Activated naive CD4-positive, alpha-beta T cell treated with anti-CD3 and anti-CD28 coated beads, Interleukin-2, amount 50 U/mL, for 24 hours (primary cell): Measurements from ENCODE around the gene GTF2A1L.

Source experiments
- H3K27ac Mint-ChIP-seq: one replicate; pipeline ENCODE4 v1.8.0; 2021; ENCODE audit warnings: mild to moderate bottlenecking, mixed read lengths
- H3K27me3 Mint-ChIP-seq: one replicate; pipeline ENCODE4 v1.8.0; 2021; ENCODE audit warnings: mixed read lengths
- H3K36me3 Mint-ChIP-seq: one replicate; pipeline ENCODE4 v1.8.0; 2021; ENCODE audit warnings: mixed read lengths
- H3K4me1 Mint-ChIP-seq: one replicate; pipeline ENCODE4 v1.8.0; 2021; ENCODE audit warnings: mixed read lengths
- H3K4me3 Mint-ChIP-seq: one replicate; pipeline ENCODE4 v1.8.0; 2021; ENCODE audit warnings: mild to moderate bottlenecking, mixed read lengths
- H3K9me3 Mint-ChIP-seq: one replicate; pipeline ENCODE4 v1.8.0; 2021; ENCODE audit warnings: mixed read lengths

GTF2A1L gene

GRCh38 chr2:48728295-48728694 is 110.6 kb downstream of the GTF2A1L start:
- Mint-ChIP-seq H3K27me3 (peaks cover 7% of the 10 kb centered on the region), H3K9me3 (no peaks in the 10 kb centered on the region), H3K4me1 (no peaks in the 10 kb centered on the region), H3K36me3 (no peaks in the 10 kb centered on the region), H3K27ac (no peak overlapping the region), H3K4me3 (no peak overlapping the region)

GRCh38 chr2:48728840-48729239 is 111.2 kb downstream of the GTF2A1L start:
- Mint-ChIP-seq H3K27ac (no peak overlapping the region), H3K9me3 (no peaks in the 10 kb centered on the region), H3K36me3 (no peaks in the 10 kb centered on the region), H3K27me3 (peaks cover 7% of the 10 kb centered on the region), H3K4me1 (no peaks in the 10 kb centered on the region), H3K4me3 (no peak overlapping the region)
